ENCODE results near the gene USP17L26. TPM values are rescaled to one million over a fixed set of nuclear protein-coding genes. Genes with fewer than 3 reads are reported as not detected.
"Not testable (repeated sequence)": the region's sequence is repeated elsewhere in the genome, so short reads cannot be mapped to it uniquely, and the experiment has no call there.

The USP17L26 gene, protein sequence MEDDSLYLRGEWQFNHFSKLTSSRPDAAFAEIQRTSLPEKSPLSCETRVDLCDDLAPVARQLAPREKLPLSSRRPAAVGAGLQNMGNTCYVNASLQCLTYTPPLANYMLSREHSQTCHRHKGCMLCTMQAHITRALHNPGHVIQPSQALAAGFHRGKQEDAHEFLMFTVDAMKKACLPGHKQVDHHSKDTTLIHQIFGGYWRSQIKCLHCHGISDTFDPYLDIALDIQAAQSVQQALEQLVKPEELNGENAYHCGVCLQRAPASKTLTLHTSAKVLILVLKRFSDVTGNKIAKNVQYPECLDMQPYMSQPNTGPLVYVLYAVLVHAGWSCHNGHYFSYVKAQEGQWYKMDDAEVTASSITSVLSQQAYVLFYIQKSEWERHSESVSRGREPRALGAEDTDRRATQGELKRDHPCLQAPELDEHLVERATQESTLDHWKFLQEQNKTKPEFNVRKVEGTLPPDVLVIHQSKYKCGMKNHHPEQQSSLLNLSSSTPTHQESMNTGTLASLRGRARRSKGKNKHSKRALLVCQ
- polyA plus RNA-seq (2013) = not detected

DNA sequence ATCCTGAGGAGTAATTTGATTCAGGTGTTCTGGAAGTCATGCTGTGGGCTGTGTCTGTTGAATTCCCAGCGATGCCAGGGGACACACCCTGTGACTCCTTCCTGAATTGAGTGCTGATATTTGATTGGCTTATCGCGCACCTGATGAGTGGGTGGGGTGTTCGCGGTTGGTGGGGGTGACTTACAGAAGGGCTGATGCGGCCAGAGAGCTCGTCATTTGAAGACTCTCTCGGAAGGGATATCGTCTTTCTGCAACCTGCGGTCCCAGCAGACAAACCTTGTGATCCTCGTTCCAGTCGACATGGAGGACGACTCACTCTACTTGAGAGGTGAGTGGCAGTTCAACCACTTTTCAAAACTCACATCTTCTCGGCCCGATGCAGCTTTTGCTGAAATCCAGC is at the start of gene USP17L26:
Gene USP17L26 (plus strand): TSS at position 301 of the 400 bp plus-strand sequence. CDS start 0 bp downstream, at position 301.
- H3K4me1 ChIP-seq (ENCODE audit: control extremely low read depth in 1 of 4, control insufficient read depth in 4 of 4, insufficient read depth in 4 of 4, low read length in 3 of 4); CTCF ChIA-PET; DNase-seq; H3K4me3 ChIP-seq (ENCODE audit: control insufficient read depth in 1 of 7, extremely low read depth in 1 of 7, insufficient read depth in 4 of 7, low read depth in 2 of 7, low read length in 6 of 7); H3K27ac ChIP-seq (ENCODE audit: insufficient read depth in 1 of 2, low read depth in 1 of 2, low read length in 2 of 2, poor library complexity in 1 of 2, severe bottlenecking in 2 of 2); H3K27me3 ChIP-seq (replicated peaks in 2 of 5; ENCODE audit: control insufficient read depth in 4 of 5, insufficient read depth in 5 of 5, low read length in 4 of 5); H3K9me3 ChIP-seq (ENCODE audit: control extremely low read depth in 1 of 5, control insufficient read depth in 4 of 5, insufficient read depth in 2 of 5, low read depth in 1 of 5, low read length in 4 of 5); POLR2A ChIA-PET; H3K36me3 ChIP-seq (ENCODE audit: control insufficient read depth in 4 of 4, insufficient read depth in 4 of 4, low read length in 3 of 4): not testable (repeated sequence)
- WGBS (ENCODE audit: insufficient coverage) = no CpG with 5 or more reads among the region's 15 CpGs

DNA sequence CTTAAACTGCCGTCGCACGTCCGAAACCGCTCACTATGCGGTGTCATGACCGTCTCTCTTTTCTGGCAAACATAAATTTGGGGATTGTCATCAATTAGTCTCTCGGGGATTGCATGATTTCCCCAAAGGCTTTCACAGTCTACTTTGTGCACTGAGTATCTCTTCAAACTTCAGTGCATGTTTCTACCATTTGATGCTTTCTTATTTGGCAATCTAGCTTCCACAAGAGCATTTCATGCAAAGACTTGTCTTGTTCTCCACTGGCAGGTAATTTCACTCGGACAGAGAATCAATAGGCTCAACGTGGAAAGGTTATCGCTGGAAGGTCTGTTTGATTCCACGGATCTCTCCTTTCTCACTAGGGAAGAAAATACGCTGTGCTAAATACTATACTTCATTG is 10.3 kb upstream of the USP17L26 start:
- H3K27me3 ChIP-seq (replicated peaks in 2 of 5; ENCODE audit: control insufficient read depth in 4 of 5, insufficient read depth in 5 of 5, low read length in 4 of 5); H3K4me3 ChIP-seq (ENCODE audit: control insufficient read depth in 1 of 7, extremely low read depth in 1 of 7, insufficient read depth in 4 of 7, low read depth in 2 of 7, low read length in 6 of 7); H3K4me1 ChIP-seq (ENCODE audit: control extremely low read depth in 1 of 4, control insufficient read depth in 4 of 4, insufficient read depth in 4 of 4, low read length in 3 of 4); H3K36me3 ChIP-seq (ENCODE audit: control insufficient read depth in 4 of 4, insufficient read depth in 4 of 4, low read length in 3 of 4); DNase-seq; H3K9me3 ChIP-seq (ENCODE audit: control extremely low read depth in 1 of 5, control insufficient read depth in 4 of 5, insufficient read depth in 2 of 5, low read depth in 1 of 5, low read length in 4 of 5); H3K27ac ChIP-seq (ENCODE audit: insufficient read depth in 1 of 2, low read depth in 1 of 2, low read length in 2 of 2, poor library complexity in 1 of 2, severe bottlenecking in 2 of 2); CTCF ChIA-PET; POLR2A ChIA-PET: not testable (repeated sequence)
- WGBS (ENCODE audit: insufficient coverage) = no CpG with 5 or more reads among the region's 13 CpGs

DNA sequence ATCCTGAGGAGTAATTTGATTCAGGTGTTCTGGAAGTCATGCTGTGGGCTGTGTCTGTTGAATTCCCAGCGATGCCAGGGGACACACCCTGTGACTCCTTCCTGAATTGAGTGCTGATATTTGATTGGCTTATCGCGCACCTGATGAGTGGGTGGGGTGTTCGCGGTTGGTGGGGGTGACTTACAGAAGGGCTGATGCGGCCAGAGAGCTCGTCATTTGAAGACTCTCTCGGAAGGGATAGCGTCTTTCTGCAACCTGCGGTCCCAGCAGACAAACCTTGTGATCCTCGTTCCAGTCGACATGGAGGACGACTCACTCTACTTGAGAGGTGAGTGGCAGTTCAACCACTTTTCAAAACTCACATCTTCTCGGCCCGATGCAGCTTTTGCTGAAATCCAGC is 9.6 kb upstream of the USP17L26 start, which contains the start of gene USP17L24:
Gene USP17L24 (plus strand): TSS at position 301 of the 400 bp plus-strand sequence. CDS start 0 bp downstream, at position 301.
- H3K4me3 ChIP-seq (ENCODE audit: control insufficient read depth in 1 of 7, extremely low read depth in 1 of 7, insufficient read depth in 4 of 7, low read depth in 2 of 7, low read length in 6 of 7); CTCF ChIA-PET; H3K27ac ChIP-seq (ENCODE audit: insufficient read depth in 1 of 2, low read depth in 1 of 2, low read length in 2 of 2, poor library complexity in 1 of 2, severe bottlenecking in 2 of 2); H3K27me3 ChIP-seq (replicated peaks in 2 of 5; ENCODE audit: control insufficient read depth in 4 of 5, insufficient read depth in 5 of 5, low read length in 4 of 5); H3K36me3 ChIP-seq (ENCODE audit: control insufficient read depth in 4 of 4, insufficient read depth in 4 of 4, low read length in 3 of 4); DNase-seq; POLR2A ChIA-PET; H3K4me1 ChIP-seq (ENCODE audit: control extremely low read depth in 1 of 4, control insufficient read depth in 4 of 4, insufficient read depth in 4 of 4, low read length in 3 of 4); H3K9me3 ChIP-seq (ENCODE audit: control extremely low read depth in 1 of 5, control insufficient read depth in 4 of 5, insufficient read depth in 2 of 5, low read depth in 1 of 5, low read length in 4 of 5): not testable (repeated sequence)
- no CpG with 5 or more reads among the region's 15 CpGs for WGBS (ENCODE audit: insufficient coverage)

DNA sequence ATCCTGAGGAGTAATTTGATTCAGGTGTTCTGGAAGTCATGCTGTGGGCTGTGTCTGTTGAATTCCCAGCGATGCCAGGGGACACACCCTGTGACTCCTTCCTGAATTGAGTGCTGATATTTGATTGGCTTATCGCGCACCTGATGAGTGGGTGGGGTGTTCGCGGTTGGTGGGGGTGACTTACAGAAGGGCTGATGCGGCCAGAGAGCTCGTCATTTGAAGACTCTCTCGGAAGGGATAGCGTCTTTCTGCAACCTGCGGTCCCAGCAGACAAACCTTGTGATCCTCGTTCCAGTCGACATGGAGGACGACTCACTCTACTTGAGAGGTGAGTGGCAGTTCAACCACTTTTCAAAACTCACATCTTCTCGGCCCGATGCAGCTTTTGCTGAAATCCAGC is 4.8 kb upstream of the USP17L26 start, which contains the start of gene USP17L25:
Gene USP17L25 (plus strand): TSS at position 301 of the 400 bp plus-strand sequence. CDS start 0 bp downstream, at position 301.
- DNase-seq; H3K4me1 ChIP-seq (ENCODE audit: control extremely low read depth in 1 of 4, control insufficient read depth in 4 of 4, insufficient read depth in 4 of 4, low read length in 3 of 4); H3K27me3 ChIP-seq (replicated peaks in 2 of 5; ENCODE audit: control insufficient read depth in 4 of 5, insufficient read depth in 5 of 5, low read length in 4 of 5); H3K36me3 ChIP-seq (ENCODE audit: control insufficient read depth in 4 of 4, insufficient read depth in 4 of 4, low read length in 3 of 4); H3K27ac ChIP-seq (ENCODE audit: insufficient read depth in 1 of 2, low read depth in 1 of 2, low read length in 2 of 2, poor library complexity in 1 of 2, severe bottlenecking in 2 of 2); CTCF ChIA-PET; POLR2A ChIA-PET; H3K9me3 ChIP-seq (ENCODE audit: control extremely low read depth in 1 of 5, control insufficient read depth in 4 of 5, insufficient read depth in 2 of 5, low read depth in 1 of 5, low read length in 4 of 5); H3K4me3 ChIP-seq (ENCODE audit: control insufficient read depth in 1 of 7, extremely low read depth in 1 of 7, insufficient read depth in 4 of 7, low read depth in 2 of 7, low read length in 6 of 7): not testable (repeated sequence)
- WGBS (ENCODE audit: insufficient coverage) = no CpG with 5 or more reads among the region's 15 CpGs

DNA sequence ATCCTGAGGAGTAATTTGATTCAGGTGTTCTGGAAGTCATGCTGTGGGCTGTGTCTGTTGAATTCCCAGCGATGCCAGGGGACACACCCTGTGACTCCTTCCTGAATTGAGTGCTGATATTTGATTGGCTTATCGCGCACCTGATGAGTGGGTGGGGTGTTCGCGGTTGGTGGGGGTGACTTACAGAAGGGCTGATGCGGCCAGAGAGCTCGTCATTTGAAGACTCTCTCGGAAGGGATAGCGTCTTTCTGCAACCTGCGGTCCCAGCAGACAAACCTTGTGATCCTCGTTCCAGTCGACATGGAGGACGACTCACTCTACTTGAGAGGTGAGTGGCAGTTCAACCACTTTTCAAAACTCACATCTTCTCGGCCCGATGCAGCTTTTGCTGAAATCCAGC is 4.6 kb downstream of the USP17L26 start, which contains the start of gene USP17L5:
Gene USP17L5 (plus strand): TSS at position 301 of the 400 bp plus-strand sequence. CDS start 0 bp downstream, at position 301.
- H3K4me1 ChIP-seq (ENCODE audit: control extremely low read depth in 1 of 4, control insufficient read depth in 4 of 4, insufficient read depth in 4 of 4, low read length in 3 of 4); H3K27ac ChIP-seq (ENCODE audit: insufficient read depth in 1 of 2, low read depth in 1 of 2, low read length in 2 of 2, poor library complexity in 1 of 2, severe bottlenecking in 2 of 2); CTCF ChIA-PET; H3K4me3 ChIP-seq (ENCODE audit: control insufficient read depth in 1 of 7, extremely low read depth in 1 of 7, insufficient read depth in 4 of 7, low read depth in 2 of 7, low read length in 6 of 7); H3K27me3 ChIP-seq (replicated peaks in 2 of 5; ENCODE audit: control insufficient read depth in 4 of 5, insufficient read depth in 5 of 5, low read length in 4 of 5); POLR2A ChIA-PET; DNase-seq; H3K9me3 ChIP-seq (ENCODE audit: control extremely low read depth in 1 of 5, control insufficient read depth in 4 of 5, insufficient read depth in 2 of 5, low read depth in 1 of 5, low read length in 4 of 5); H3K36me3 ChIP-seq (ENCODE audit: control insufficient read depth in 4 of 4, insufficient read depth in 4 of 4, low read length in 3 of 4): not testable (repeated sequence)
- WGBS (ENCODE audit: insufficient coverage) = no CpG with 5 or more reads among the region's 15 CpGs

DNA sequence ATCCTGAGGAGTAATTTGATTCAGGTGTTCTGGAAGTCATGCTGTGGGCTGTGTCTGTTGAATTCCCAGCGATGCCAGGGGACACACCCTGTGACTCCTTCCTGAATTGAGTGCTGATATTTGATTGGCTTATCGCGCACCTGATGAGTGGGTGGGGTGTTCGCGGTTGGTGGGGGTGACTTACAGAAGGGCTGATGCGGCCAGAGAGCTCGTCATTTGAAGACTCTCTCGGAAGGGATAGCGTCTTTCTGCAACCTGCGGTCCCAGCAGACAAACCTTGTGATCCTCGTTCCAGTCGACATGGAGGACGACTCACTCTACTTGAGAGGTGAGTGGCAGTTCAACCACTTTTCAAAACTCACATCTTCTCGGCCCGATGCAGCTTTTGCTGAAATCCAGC is 9.4 kb downstream of the USP17L26 start, which contains the start of gene USP17L27:
Gene USP17L27 (plus strand): TSS at position 301 of the 400 bp plus-strand sequence. CDS start 0 bp downstream, at position 301.
- H3K4me3 ChIP-seq (ENCODE audit: control insufficient read depth in 1 of 7, extremely low read depth in 1 of 7, insufficient read depth in 4 of 7, low read depth in 2 of 7, low read length in 6 of 7); POLR2A ChIA-PET; H3K27ac ChIP-seq (ENCODE audit: insufficient read depth in 1 of 2, low read depth in 1 of 2, low read length in 2 of 2, poor library complexity in 1 of 2, severe bottlenecking in 2 of 2); H3K9me3 ChIP-seq (ENCODE audit: control extremely low read depth in 1 of 5, control insufficient read depth in 4 of 5, insufficient read depth in 2 of 5, low read depth in 1 of 5, low read length in 4 of 5); H3K27me3 ChIP-seq (replicated peaks in 2 of 5; ENCODE audit: control insufficient read depth in 4 of 5, insufficient read depth in 5 of 5, low read length in 4 of 5); DNase-seq; CTCF ChIA-PET; H3K4me1 ChIP-seq (ENCODE audit: control extremely low read depth in 1 of 4, control insufficient read depth in 4 of 4, insufficient read depth in 4 of 4, low read length in 3 of 4); H3K36me3 ChIP-seq (ENCODE audit: control insufficient read depth in 4 of 4, insufficient read depth in 4 of 4, low read length in 3 of 4): not testable (repeated sequence)
- WGBS (ENCODE audit: insufficient coverage) = no CpG with 5 or more reads among the region's 15 CpGs

DNA sequence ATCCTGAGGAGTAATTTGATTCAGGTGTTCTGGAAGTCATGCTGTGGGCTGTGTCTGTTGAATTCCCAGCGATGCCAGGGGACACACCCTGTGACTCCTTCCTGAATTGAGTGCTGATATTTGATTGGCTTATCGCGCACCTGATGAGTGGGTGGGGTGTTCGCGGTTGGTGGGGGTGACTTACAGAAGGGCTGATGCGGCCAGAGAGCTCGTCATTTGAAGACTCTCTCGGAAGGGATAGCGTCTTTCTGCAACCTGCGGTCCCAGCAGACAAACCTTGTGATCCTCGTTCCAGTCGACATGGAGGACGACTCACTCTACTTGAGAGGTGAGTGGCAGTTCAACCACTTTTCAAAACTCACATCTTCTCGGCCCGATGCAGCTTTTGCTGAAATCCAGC is 14.1 kb downstream of the USP17L26 start, which contains the start of gene USP17L28:
Gene USP17L28 (plus strand): TSS at position 301 of the 400 bp plus-strand sequence. CDS start 0 bp downstream, at position 301.
- H3K27me3 ChIP-seq (replicated peaks in 2 of 5; ENCODE audit: control insufficient read depth in 4 of 5, insufficient read depth in 5 of 5, low read length in 4 of 5); H3K27ac ChIP-seq (ENCODE audit: insufficient read depth in 1 of 2, low read depth in 1 of 2, low read length in 2 of 2, poor library complexity in 1 of 2, severe bottlenecking in 2 of 2); DNase-seq; H3K4me1 ChIP-seq (ENCODE audit: control extremely low read depth in 1 of 4, control insufficient read depth in 4 of 4, insufficient read depth in 4 of 4, low read length in 3 of 4); H3K9me3 ChIP-seq (ENCODE audit: control extremely low read depth in 1 of 5, control insufficient read depth in 4 of 5, insufficient read depth in 2 of 5, low read depth in 1 of 5, low read length in 4 of 5); CTCF ChIA-PET; H3K36me3 ChIP-seq (ENCODE audit: control insufficient read depth in 4 of 4, insufficient read depth in 4 of 4, low read length in 3 of 4); H3K4me3 ChIP-seq (ENCODE audit: control insufficient read depth in 1 of 7, extremely low read depth in 1 of 7, insufficient read depth in 4 of 7, low read depth in 2 of 7, low read length in 6 of 7); POLR2A ChIA-PET: not testable (repeated sequence)
- WGBS (ENCODE audit: insufficient coverage) = no CpG with 5 or more reads among the region's 15 CpGs

Measured in common myeloid progenitor, CD34-positive (primary cell).